ENCODE data around the gene TEN1.

DNA sequence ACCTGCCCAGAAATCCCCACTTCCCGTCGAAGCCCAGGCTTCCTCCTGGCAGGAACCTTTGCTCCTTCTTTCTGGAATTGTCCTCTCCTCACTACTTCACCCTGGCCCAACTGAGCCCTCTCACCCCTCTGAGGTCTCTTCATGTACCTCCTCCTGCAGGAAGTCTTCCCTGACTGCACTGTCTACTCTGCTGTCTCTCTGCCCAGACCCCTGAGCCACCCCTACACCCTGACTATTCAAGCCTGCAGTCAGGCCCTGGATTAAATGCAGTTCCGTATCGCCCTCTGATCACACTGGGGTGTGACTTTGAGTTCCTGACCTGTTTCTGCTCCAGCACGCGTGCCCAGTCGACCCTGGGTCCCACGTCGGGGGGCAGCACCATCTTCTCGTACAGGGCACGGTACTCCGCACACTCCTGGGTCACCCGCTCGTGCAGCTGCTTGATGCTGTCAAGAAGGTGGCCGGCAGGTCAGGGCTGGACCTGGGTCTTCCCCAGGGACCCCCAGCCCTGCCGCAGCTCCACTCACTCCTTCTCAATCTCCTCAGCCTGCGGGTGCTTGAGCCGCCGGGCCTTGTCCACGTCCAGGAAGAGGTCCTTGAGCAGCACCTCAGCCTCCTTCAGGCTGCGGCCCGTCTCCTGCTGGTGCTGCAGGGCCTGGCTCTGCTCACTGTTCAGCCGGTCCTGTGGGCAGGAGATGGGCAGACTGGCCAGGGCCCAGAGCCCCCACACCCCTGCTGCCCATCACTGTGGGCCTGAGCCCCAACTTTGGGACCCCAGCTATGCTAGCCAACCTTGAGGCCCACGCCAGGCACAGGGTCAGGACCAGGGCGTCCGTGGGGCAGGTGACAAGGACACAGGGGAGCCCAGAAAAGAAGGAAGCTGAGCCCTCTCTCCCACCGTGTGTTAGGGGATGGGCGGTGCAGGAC lies 44.2 kb downstream of the TEN1 start:
- TF ChIP-seq, protein P1, sequence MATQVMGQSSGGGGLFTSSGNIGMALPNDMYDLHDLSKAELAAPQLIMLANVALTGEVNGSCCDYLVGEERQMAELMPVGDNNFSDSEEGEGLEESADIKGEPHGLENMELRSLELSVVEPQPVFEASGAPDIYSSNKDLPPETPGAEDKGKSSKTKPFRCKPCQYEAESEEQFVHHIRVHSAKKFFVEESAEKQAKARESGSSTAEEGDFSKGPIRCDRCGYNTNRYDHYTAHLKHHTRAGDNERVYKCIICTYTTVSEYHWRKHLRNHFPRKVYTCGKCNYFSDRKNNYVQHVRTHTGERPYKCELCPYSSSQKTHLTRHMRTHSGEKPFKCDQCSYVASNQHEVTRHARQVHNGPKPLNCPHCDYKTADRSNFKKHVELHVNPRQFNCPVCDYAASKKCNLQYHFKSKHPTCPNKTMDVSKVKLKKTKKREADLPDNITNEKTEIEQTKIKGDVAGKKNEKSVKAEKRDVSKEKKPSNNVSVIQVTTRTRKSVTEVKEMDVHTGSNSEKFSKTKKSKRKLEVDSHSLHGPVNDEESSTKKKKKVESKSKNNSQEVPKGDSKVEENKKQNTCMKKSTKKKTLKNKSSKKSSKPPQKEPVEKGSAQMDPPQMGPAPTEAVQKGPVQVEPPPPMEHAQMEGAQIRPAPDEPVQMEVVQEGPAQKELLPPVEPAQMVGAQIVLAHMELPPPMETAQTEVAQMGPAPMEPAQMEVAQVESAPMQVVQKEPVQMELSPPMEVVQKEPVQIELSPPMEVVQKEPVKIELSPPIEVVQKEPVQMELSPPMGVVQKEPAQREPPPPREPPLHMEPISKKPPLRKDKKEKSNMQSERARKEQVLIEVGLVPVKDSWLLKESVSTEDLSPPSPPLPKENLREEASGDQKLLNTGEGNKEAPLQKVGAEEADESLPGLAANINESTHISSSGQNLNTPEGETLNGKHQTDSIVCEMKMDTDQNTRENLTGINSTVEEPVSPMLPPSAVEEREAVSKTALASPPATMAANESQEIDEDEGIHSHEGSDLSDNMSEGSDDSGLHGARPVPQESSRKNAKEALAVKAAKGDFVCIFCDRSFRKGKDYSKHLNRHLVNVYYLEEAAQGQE (IDR thresholded peaks at IDR 0.05) = no peak
- TF ChIP-seq, protein P2, sequence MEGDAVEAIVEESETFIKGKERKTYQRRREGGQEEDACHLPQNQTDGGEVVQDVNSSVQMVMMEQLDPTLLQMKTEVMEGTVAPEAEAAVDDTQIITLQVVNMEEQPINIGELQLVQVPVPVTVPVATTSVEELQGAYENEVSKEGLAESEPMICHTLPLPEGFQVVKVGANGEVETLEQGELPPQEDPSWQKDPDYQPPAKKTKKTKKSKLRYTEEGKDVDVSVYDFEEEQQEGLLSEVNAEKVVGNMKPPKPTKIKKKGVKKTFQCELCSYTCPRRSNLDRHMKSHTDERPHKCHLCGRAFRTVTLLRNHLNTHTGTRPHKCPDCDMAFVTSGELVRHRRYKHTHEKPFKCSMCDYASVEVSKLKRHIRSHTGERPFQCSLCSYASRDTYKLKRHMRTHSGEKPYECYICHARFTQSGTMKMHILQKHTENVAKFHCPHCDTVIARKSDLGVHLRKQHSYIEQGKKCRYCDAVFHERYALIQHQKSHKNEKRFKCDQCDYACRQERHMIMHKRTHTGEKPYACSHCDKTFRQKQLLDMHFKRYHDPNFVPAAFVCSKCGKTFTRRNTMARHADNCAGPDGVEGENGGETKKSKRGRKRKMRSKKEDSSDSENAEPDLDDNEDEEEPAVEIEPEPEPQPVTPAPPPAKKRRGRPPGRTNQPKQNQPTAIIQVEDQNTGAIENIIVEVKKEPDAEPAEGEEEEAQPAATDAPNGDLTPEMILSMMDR (IDR thresholded peaks at IDR 0.05; ENCODE audit: low read depth, low read length, missing input control) = no peak
- TF ChIP-seq, protein P3, sequence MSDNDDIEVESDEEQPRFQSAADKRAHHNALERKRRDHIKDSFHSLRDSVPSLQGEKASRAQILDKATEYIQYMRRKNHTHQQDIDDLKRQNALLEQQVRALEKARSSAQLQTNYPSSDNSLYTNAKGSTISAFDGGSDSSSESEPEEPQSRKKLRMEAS (IDR thresholded peaks at IDR 0.05) = no peak
- TF ChIP-seq RAD21 (IDR thresholded peaks at IDR 0.05) (no peak), EGR1 (IDR thresholded peaks at IDR 0.05; ENCODE audit: low read depth in 2 of 2) (no peak), NR2F2 (IDR thresholded peaks at IDR 0.05) (no peak), TAF1 (conservative IDR thresholded peaks at IDR 0.05) (no peak), RXRA (IDR thresholded peaks at IDR 0.05) (no peak), SP1 (IDR thresholded peaks at IDR 0.05) (no peak), FOXA1 (IDR thresholded peaks at IDR 0.05) (no peak), HNF4A (conservative IDR thresholded peaks at IDR 0.05) (no peak), YY1 (IDR thresholded peaks at IDR 0.05) (no peak), GABPA (IDR thresholded peaks at IDR 0.05 in 1 of 2, conservative IDR thresholded peaks at IDR 0.05 in 1 of 2) (no peak)
- TF ChIP-seq, protein P4, sequence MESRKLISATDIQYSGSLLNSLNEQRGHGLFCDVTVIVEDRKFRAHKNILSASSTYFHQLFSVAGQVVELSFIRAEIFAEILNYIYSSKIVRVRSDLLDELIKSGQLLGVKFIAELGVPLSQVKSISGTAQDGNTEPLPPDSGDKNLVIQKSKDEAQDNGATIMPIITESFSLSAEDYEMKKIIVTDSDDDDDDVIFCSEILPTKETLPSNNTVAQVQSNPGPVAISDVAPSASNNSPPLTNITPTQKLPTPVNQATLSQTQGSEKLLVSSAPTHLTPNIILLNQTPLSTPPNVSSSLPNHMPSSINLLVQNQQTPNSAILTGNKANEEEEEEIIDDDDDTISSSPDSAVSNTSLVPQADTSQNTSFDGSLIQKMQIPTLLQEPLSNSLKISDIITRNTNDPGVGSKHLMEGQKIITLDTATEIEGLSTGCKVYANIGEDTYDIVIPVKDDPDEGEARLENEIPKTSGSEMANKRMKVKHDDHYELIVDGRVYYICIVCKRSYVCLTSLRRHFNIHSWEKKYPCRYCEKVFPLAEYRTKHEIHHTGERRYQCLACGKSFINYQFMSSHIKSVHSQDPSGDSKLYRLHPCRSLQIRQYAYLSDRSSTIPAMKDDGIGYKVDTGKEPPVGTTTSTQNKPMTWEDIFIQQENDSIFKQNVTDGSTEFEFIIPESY (IDR thresholded peaks at IDR 0.05) = no peak

Data from liver (tissue), 3 donors.